Tibial nerve (tissue), 3 donors: ENCODE data around the gene KCNJ9.

Source experiments
- CTCF ChIP-seq, 5 experiments: fragments of 200-600 bp in 3 of 5; fragments of 450-650 bp in 2 of 5; sonication (generic) in 3 of 5; IDR thresholded peaks; one replicate each; pipeline ENCODE4 v1.5.1; 2016 to 2019; ENCODE audit warnings: antibody characterized with exemption in 5 of 5, mild to moderate bottlenecking in 3 of 5, moderate library complexity in 2 of 5
- POLR2A ChIP-seq, 2 donors: fragments of 450-650 bp; IDR thresholded peaks; one replicate each; pipeline ENCODE4 v1.6.1; 2017; ENCODE audit warnings: antibody characterized with exemption in 2 of 2, mild to moderate bottlenecking in 2 of 2, moderate library complexity in 2 of 2

GRCh38 chr1:160129966-160130365, 48.6 kb downstream of the KCNJ9 start:
- TF ChIP-seq CTCF (IDR thresholded peaks at IDR 0.05), result no peak
- TF ChIP-seq POLR2A (IDR thresholded peaks at IDR 0.05), result no peak
